SIG-M5 treated with dmso at 0.1 percent for 504 hours (cell line): Measurements from ENCODE around the gene APOBR.
"Not testable (repeated sequence)": the region's sequence is repeated elsewhere in the genome, so short reads cannot be mapped to it uniquely, and the experiment has no call there.

Source experiments
- DNase-seq: peaks from one replicate; lab custom pipeline; 2025; ENCODE audit not compliant: unreplicated experiment; lab: John Stamatoyannopoulos, UW

Gene APOBR

DNA sequence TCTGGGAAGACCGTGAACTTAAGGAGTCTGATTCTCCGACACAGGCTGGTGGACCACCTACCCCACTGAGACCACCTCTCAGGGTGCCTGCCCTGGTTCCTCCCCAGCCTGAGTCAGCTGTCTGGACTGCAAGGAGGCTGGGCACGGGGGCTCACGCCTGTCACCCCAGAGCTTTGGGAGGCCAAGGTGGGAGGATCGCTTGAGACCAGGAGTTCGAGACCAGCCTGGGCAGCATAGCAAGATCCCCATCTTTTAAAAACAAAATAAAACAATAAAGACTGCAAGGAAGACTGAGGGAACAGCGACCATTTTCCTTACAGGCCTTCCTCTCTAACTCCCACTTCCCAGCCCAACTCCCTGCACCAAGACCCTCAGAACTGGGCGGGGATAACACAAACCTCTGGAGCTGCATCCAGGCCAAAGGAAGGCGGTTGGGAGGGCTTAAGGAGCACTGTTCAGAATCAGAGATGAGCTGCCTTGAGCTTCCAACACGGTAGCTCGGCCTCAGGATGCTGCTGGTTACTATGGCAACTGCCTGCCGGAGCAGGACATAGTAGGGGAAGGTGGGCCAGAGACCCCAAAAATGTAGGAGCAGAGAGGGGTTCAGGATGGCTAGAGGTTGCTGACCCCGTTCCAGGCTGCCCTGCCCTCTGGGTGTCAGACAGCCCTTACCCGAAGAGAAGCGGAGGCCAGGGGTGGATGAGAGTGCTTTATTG is 4.4 kb downstream of the APOBR start:
- DNase-seq: no peak

DNA sequence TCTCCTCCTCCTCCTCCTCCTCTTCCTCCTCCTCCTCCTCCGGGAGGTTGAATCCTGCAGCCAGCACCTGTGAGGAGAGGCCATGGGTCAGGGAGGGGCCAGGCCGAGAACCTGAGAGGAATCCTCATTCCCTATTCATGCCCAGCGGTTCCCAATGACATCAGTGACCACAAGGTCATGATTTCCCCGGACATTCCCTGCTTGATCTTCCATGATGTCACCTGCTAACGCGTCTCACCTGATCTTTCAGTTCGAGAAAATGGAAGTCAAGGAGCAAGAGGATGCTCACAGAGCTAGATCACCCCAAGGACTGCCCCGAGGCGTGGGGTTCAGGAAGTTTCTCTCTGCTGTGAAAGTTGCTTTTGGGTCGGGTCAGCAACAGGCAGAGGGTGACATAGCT is 5.4 kb downstream of the APOBR start:
- DNase-seq: no peak

DNA sequence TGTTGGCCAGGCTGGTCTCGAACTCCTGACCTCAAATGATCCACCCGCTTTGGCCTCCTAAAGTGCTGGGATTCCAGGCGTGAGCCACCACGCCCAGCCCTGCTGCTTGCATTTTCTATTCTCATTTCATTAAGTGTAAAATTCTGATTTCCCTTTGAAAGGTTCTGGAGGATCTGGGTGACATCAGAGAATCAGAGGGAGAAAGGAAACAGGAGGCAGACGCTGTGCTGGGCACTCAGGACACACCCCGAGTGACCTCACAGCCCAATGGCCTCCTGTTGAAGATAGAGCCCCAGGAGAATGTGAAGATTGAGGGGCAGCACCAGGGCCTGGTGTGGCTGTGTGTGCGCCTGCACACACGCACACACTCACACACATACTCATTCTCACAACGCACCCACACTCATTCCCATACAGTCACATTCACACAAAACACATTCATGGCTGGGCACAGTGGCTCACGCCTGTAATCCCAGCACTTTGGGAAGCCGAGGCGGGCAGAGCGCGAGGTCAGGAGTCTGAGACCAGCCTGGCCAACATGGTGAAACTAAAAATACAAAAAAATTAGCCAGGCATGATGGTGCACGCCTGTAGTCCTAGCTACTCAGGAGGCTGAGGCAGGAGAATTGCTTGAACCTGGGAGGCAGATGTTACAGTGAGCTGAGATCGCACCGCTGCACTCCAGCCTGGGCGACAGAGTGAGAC is 6.2 kb downstream of the APOBR start:
- not testable (repeated sequence) for DNase-seq

GRCh38 chr16:28501258-28502232 is 7.1 kb downstream of the APOBR start:
- DNase-seq: no peak

- no peak for DNase-seq
These were observed 7.8 kb downstream of the APOBR start for GRCh38 chr16:28502290-28502689.

DNA sequence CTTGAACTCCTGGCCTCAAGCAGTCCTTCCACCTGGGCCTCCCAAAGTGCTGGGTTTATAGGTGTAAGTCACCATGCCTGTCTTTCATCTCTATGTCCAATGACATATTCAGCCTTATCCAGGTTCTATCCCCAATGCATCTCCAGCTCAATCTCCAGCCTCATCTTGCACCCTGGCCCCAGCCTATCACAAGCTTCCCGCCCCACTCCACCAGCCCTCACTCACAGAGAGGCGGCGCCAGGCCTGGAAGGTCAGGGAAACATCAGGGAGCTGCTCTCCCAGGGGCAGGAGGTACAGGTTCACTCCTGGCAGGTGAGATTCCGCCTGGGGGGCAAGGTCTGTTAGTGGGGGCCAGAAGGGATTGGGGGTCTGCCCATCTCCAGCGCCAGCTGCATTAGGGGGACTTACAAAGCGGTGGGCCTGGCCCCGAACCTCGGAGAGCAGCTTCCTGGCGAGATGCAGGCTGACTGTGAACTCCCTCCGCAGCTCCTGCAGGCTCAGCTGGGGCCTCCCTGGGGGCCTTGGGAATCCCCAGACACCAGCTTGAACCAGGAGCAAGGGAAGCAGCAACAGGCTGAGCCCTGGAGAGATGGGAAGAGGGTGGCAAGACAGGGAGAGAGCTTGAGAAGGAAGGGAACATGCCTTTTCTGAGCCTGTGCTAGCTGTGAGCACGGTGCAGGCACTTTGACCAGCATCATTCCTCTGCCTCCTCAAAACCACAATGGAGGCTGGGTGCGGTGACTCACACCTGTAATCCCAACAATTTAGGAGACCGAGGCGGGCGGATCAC is 9.2 kb downstream of the APOBR start:
- DNase-seq: no peak

GRCh38 chr16:28504707-28505404 is 10.4 kb downstream of the APOBR start:
- peak; percentile 53 for DNase-seq

GRCh38 chr16:28505489-28506137 is 11.2 kb downstream of the APOBR start:
- no peak for DNase-seq

GRCh38 chr16:28511031-28511430 is 16.6 kb downstream of the APOBR start:
- no peak for DNase-seq

DNA sequence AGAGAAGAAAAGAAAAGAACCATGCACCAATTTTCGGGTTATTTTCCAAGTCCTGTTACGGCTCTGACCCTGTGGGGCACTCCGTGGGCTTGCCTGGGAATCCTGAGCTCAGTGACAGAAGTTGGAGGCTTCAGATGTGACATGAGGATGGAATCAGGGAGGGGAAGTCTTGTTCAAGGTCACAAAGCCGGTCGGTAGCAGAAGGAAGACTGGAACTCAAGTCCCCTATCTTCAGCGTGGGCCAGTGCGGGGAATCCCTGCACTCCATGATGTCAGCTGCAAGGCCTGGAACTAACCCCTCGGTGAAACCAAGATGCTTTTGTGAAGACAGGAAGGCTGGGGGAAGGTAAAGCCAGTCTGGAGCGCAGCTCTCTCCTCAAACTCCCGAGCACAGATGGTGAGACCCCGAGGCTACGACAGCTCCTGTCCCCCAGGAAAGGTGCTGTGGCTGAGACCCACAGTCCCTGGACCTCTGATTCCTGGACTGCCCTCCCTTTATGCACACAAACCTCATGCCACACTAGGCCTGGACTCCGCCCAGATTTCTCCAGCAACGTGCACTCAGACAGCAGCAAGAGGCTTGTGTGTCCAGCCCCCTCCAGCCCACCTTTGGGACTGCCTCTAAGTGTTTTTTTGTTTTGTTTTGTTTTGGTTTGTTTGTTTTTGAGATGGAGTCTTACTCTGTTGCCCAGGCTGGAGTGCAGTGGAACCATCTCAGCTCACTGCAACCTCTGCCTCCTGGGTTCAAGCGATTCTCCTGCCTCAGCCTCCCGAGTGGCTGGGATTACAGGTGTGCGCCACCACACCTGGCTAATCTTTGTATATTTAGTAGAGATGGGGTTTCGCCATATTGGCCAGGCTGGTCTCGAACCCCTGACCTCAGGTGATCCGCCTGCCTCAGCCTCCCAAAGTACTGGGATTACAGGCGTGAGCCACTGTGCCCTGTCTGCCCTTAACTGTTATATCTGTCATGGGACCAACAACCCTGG is 17.7 kb downstream of the APOBR start:
- no peak for DNase-seq

DNA sequence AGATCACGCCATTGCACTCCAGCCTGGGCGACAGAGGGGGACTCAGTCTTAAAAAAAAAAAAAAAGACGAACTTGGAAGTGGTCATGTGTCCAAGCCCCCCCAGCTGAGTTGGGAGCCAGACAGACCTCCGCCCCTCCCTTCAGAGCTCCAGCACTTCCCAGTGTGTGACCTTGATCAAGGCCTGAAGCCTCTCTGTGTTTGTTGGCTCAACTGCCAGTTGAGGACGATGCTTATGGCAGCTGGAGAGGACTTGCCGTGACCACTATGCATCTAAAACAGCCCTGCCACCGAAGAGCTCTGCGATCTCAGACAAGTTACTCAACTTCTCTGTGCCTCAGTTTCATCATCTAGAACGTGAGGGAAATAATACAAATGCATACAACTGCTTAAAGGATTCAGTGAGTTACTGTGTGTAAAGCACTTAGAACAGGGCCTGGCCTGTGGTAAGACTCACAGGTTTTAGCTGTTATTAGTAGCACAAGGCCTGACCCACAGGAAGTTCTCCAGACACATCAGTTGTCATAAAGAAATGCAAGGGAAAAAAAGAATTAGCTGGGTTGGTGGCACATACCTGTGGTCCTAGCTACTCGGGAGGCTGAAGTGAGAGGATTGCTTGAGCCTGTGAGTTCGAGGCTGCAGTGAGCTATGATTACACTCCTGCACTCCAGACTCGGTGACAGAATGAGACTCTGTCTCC is 19.2 kb downstream of the APOBR start:
- DNase-seq: no peak

DNA sequence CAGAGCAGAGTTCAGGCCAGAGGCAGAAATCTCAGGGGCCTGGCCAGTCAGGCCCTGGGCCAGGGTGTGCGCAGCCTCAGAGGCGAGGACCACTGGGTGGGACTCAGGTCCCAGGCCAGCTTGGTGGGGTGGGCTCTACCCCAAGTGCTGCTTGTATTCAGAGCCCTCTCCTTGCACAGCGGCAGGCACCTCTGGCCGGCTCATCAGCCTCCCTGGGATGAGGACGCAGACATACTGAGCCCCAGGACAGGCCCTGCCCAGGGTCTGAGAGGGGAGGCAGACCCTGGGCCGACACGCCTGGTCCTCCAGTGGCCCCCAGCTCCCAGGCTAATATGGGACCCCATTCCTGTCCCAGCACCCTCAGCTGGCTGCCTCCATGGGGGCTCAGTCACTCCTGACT is 19.8 kb downstream of the APOBR start:
- DNase-seq: no peak

DNA sequence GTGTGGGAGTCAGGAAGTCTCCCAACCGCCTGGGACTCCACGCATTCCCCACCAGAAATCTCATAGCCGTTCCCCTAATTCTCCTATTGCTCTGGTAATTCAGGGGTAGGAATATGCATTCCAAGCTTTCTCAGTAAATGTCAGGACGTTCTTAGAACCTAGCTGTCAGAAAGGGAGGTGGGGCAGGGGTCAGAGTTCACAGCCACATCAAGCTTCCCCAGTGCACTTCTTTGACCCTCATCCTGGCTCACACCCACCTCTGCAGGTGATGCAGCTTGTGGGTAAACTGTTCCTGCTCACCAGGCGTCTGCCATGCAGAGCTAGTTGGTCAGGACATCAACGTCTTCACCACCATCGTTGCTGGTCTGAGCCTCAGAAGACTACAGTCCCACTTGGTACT is 26.2 kb downstream of the APOBR start:
- no peak for DNase-seq

- DNase-seq: no peak
These were observed 27.0 kb downstream of the APOBR start for GRCh38 chr16:28521436-28521835.

DNA sequence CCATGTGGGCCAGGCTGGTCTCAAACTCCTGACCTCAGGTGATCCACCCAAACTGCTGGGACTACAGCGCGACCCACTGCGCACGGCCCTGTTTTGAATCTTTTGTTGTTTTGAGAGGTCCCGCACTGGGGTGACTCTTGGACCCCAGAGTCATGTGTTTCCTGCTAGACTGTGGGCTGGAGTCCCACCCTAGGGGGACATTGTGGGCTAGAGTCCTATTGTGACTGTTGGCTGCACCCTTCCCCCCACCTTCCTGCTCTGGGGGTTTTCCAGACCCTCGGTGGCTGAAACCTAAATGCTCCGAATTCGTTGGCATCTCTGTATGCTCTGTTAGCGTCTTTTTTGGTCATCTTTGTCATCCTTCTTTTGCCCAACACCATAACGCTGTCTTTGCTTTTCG is 28.3 kb downstream of the APOBR start:
- no peak for DNase-seq

DNA sequence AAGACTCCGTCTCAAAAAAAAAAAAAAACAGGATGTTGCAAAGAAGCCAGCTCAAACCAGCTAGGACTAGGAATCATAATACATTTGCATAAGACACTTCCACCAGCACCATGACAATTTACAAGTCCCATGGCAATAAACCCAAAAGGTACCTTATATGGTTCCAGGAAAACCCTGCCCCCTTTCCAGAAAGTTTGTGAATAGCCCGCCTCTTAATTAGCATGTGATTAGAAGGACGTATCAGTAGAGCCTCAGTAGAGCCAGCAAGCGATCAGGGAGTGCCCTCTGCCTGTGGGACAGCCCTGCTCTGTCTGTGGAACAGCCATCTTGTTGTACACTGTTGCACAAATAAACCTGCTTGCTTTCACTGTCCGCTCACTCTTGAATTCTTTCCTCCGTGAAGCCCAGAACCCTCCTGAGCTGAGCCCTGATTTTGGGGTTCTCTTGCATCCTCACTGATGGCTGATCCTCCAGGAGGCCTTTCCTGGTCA is 30.3 kb downstream of the APOBR start:
- no peak for DNase-seq

- DNase-seq: no peak
These were observed 32.0 kb downstream of the APOBR start for GRCh38 chr16:28526201-28527099.
